Measurements from ENCODE around the gene EPDR1.
A peak's percentile ranks its signal among the peaks of the same experiment; 100 is the strongest.

Gene EPDR1

DNA sequence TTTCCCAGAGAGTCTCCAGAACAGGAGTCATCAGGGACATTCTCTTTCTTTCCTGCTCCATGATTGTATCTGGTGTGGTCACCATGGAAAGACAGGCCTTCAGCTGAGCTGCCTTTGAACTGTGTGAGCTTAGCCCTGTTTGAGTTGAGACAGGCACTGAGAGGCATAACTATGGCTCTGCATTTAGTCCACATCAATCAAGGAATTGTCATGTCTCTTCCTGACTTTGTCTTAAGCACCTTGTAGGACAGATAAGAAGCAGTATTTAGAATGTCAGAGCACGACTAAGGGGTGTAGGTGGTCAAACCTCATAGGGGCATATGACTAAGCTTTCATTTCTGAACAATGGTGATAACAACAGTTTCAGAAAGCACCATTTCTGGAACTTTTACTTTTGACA is 53.5 kb downstream of the EPDR1 start:
- FAIRE-seq, result no peak
- DNase-seq (ENCODE audit: low spot score), result no peak

DNA sequence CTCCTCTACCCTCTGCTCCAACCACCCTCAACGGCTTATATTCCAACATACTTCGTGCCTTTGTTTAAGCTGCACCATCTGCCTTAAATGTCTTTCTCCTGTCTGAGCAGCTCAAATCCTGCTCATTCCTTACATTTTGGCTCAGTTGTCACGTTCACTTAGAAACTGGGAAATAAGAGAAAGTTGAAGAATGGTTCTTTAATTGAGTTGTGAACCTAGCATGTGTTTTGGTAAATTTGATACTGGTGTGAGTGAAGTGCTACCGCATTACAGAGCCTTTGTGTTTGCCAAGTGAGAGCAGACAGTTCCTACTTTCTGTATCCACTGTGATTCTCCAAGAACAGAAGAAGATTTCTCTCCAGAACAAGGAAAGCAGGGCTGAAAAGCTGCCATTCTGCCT is 54.3 kb downstream of the EPDR1 start:
- FAIRE-seq (no peak), DNase-seq (ENCODE audit: low spot score) (no peak)

DNA sequence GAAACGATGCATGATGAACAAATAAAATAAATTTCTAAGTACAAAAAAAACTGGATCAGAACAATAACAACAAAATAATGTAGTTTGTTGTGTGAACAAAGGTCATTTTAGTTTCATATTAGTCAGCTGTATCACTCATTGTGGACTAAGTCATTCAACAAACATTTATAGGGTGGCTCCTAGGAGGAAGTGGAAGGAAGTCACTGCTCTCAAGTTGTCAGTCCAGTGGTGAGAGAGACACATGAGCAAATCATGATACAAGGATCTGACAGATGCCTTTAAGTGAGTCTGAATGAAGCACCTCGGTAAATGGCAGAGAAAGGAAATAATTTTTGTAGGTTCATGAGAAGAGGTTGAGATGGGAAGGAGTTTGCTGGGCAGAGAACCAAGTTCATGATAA is 56.8 kb downstream of the EPDR1 start:
- FAIRE-seq (no peak), DNase-seq (ENCODE audit: low spot score) (no peak)

DNA sequence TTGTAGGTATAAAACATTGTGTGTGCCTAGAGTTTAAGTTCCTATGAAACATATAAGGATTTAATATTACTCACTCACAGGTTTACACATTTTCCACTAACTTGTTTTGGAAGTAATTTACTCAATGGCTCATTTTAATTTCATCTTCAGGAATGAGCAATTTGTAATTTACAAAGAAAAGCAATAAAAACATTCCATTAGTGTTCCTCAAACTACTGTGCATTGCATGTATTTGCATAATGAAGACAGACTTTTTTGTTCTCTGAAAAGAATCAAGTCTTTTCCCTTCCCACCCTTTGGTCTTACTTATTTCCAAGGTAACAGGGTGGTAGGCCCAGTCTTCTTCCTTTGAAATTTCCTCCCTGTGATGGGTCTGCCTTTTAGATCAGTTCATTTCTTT is 61.2 kb downstream of the EPDR1 start:
- DNase-seq (ENCODE audit: low spot score) (no peak), FAIRE-seq (no peak)

DNA sequence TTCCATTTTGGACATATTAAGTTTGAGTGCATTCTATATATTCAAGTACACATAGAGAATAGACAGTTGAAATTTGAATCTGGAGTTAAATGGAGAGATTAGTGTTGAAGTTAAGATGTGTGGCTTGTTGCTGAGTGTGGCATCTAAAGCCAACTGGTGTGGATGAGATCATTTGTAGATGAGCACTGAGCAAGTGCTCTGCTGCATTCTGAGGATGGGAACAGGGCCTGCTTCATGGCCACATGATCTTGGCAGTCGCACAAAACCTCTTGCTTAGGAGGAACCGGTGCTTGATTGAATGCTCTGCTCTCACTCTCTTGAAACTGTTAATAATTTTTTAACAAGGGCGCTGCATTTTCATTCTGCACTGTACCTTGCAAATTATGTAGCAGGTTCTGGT is 62.0 kb downstream of the EPDR1 start:
- FAIRE-seq (no peak), DNase-seq (ENCODE audit: low spot score) (no peak)

DNA sequence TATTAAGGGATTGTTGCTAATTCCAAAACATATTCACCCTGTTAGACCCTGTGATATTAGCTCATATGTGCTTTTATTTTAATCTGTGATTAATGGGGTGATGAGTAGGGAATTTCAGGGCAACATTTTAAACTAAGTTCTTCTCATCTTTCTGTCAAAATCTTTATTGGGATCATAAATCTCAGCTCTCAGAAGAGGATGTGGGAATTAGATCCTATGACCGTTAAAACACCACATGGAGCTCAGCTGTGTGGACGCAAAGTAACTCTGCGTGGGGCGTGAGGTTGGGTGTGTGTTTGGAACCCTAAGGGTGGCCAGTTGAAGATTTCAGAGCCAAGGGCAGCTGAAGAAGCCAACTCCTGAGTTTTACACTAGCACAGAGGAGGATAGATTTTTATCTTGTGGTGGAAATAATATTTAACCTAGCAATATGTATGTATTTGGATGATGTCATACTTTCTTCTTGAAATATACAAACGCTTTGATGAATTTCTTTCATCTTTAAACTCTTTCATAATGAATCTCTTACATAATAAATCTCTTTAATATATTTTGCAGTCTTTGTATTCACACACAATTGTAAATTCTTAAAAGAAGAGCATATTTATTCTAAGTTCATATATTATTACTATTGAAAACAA is 64.4 kb downstream of the EPDR1 start:
- FAIRE-seq (peak; percentile 17), DNase-seq (ENCODE audit: low spot score) (no peak)

DNA sequence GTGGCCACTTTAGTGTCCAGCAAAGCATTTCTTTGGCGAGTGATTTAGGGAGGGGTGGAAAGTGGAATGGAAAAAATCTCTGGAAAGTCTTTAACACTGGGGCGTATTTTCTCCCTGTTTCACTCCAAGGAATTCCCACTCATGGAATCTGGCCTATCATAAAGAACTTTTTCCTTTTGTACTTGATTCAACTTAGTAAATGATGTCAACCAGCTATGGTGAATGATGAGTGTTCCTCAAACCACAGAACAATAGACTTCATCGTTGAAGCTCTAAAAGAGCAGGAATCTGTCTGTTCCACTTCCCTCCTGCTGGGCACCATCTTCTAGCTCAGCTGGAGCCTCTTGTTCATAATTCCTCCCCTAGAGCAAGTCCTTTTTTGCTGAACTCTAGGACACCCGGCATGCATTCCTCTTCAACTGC is 66.5 kb downstream of the EPDR1 start:
- DNase-seq (ENCODE audit: low spot score), result peak; percentile 58
- peak; percentile 75 for FAIRE-seq

DNA sequence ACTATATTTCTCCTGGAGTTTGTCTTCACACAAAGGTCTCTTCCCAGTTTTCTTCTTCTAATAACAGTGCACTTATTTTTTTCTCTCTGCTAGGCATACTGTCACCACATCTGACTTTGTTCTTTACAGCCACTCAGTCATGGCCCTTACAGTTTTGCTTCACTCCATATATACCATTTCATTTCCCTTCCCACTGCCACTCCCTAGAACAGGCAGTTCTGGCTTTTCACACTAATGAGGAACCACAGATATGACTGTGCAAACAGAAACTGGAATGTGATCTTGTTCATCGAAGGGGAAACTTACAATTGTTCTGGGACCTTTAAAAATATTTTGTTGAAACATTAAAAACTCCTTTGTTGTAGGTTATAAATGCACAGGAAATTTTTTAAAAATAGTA is 67.3 kb downstream of the EPDR1 start:
- peak; percentile 63 for DNase-seq (ENCODE audit: low spot score)
- FAIRE-seq, result peak; percentile 91

DNA sequence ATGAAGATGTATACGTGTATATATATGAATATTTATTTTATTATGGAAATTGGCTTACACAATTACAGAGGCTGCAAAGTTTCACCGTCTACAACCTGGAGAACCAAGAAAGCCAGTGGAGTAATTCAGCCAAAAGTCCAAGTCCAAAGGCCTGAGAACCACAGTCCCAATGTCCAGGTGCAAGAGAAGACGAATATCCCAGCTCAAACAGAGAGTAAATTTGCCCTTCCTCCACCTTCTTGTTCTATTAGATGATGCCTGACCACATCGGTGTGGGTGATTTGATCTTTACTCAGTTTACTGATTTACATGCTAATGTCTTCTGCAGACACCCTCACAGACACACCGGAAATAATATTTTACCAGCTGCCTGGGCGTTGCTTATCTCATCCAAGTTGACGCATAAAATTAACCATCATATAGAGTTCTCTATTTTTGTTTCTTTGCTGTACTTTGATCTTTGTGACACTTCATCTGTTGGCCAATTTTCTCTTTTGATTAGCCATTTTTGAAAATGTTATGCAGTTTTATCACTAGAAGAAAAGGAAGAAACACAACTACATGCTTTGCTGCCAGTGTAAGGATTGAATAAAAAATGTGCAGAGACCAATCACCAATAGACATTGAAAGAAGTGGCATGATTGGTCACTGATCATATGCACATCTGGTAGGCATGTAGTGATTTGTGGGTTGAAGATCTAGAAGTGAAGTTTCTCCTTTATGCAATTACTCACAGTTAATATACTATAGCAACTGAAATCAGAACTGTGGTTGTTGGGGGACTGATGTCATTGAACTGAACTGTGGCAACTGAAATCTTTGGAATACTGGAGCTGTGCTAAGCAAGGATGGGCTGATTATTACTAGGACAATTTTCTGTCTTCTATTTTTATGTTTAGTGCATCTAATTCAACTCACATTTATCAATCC is 68.5 kb downstream of the EPDR1 start:
- FAIRE-seq, result no peak
- peak; percentile 13 for DNase-seq (ENCODE audit: low spot score)

DNA sequence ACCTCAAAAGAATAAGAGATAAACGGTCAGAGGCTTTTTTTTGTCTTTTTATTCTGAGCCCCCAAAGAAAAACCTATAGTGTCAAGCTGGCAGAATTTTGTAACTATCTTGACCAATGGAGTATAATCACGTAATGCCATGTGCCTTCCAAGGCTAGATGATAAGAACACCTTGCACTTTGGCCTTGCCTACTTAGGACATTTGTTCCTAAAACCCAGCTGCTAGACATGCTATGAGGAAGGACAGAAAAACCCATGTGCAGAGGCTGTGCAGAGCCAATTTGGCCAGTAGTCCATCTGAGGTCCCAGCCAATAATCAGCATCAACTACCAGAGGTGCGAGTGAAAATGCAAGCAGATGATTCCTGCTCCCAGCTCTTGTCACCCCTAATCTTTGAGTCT is 69.9 kb downstream of the EPDR1 start:
- FAIRE-seq, result no peak

DNA sequence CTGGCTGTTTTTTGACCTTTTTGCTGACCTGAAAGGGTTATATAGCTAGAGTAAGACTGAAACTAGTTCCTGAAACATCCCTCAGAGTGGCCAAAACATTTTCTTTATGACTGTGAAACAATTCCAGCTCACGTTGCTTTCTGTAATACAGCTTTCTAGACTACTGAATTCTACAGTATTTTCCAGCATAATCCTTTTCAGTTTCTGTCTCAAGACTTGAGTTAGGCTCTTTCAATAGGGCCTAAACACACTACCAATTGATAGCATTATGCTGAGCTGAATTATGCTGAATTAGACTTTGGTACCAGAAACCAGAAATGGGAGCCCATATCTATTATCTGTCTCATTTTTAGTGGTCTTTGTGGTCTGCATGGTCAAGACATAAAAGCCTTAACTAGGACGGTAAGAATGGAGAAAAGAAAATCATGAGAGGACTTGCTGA is 72.6 kb downstream of the EPDR1 start:
- no peak for DNase-seq (ENCODE audit: low spot score)
- no peak for FAIRE-seq

More for the DNA sequence above, 69.9 kb downstream of the EPDR1 start:
- no peak for DNase-seq (ENCODE audit: low spot score)

DNA sequence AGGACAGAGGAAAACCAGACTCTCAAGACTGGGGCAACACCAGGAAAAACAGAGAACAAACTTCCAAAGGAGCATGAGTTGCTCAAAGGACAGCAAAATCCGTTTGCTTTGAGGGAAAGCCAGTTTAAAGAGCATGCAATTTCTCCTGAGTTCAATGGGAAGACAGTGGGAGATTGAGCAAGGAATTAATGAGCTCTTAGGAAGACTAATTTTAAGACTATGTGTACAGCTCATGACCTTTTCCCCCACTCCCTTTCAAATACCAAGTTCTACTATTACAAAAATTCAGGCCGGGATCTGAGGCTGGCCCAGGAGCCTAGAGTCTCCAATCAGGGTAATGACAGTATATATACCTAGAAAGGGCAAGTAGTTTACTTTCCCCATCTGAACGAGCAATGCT is 79.2 kb downstream of the EPDR1 start:
- DNase-seq (ENCODE audit: low spot score), result no peak
- FAIRE-seq, result no peak

DNA sequence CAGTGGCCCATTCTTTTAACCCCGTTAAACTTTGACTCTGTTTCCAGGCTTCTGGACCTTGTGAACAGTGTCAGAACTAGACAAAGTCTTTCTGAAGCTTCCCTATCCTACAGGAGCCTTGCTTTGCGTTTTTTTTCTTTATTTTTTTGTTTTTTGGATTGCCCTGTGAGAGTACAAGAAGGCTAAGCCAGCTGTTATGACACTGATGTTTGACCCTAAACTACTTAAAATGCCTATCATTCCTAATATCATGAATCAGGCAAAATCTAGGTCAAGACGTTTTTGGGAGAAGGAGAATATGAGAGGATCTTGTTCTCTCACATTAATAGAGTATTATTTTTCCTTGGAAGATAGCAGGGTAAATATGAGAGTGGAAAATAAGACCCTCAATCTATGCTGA is 79.8 kb downstream of the EPDR1 start:
- FAIRE-seq, result no peak
- no peak for DNase-seq (ENCODE audit: low spot score)

Data from RCC 7860 (cell line).